SK-N-SH treated with all-trans-retinoic acid at 6 μM for 48 hours (cell line): ENCODE data around the gene HGS.
A peak's percentile ranks its signal among the peaks of the same experiment; 100 is the strongest.

Experiments
- ATAC-seq: fragments of 200-7000 bp; cut with Tn5 transposase; 3 replicates; pipeline ENCODE4 v1.9.1; 2020; ENCODE audit warnings: mild to moderate bottlenecking, moderate library complexity
- ARNTL ChIP-seq: fragments of 450-650 bp; formaldehyde crosslinking; IDR thresholded peaks from 2 replicates; pipeline ENCODE4 v1.5.0; 2020; ENCODE audit warnings: low read depth, mild to moderate bottlenecking, moderate library complexity, borderline replicate concordance
- BACH2 ChIP-seq: fragments of 250-450 bp; sonication (Bioruptor Pico); IDR thresholded peaks from 2 replicates; pipeline ENCODE4 v1.9.0; 2021; ENCODE audit warnings: mild to moderate bottlenecking, borderline replicate concordance
- CSDC2 ChIP-seq: fragments of 250-450 bp; sonication (Bioruptor Pico); IDR thresholded peaks from 2 replicates; pipeline ENCODE4 v1.5.0; 2020; ENCODE audit warnings: mild to moderate bottlenecking, moderate library complexity
- ESRRG ChIP-seq: fragments of 250-450 bp; sonication (Bioruptor Pico); IDR thresholded peaks from 2 replicates; pipeline ENCODE4 v1.6.1; 2021; ENCODE audit warnings: mild to moderate bottlenecking
- ISL1 ChIP-seq: fragments of 250-450 bp; sonication (Bioruptor Pico); IDR thresholded peaks from 2 replicates; pipeline ENCODE4 v2.1.2; 2022; ENCODE audit warnings: mild to moderate bottlenecking, moderate library complexity
- OSR1 ChIP-seq: fragments of 250-450 bp; sonication (Bioruptor Pico); IDR thresholded peaks from 2 replicates; pipeline ENCODE4 v1.8.0; 2022; ENCODE audit warnings: moderate library complexity, mild to moderate bottlenecking, inconsistent platforms
- PPARA ChIP-seq: fragments of 250-450 bp; sonication (Bioruptor Pico); IDR thresholded peaks from 2 replicates; pipeline ENCODE4 v1.5.0; 2020; ENCODE audit warnings: mild to moderate bottlenecking, borderline replicate concordance
- SNAI2 ChIP-seq: fragments of 250-450 bp; sonication (Bioruptor Pico); IDR thresholded peaks from 2 replicates; pipeline ENCODE4 v1.5.0; 2020; ENCODE audit warnings: mild to moderate bottlenecking, moderate library complexity
- TCF4 ChIP-seq: fragments of 250-450 bp; sonication (Bioruptor Pico); IDR thresholded peaks from 2 replicates; pipeline ENCODE4 v1.8.0; 2021; ENCODE audit warnings: mild to moderate bottlenecking, moderate library complexity, borderline replicate concordance
- TOX ChIP-seq: fragments of 250-450 bp; sonication (Bioruptor Pico); IDR thresholded peaks from 2 replicates; pipeline ENCODE4 v1.8.0; 2021; ENCODE audit warnings: mild to moderate bottlenecking, moderate library complexity, borderline replicate concordance
- TSHZ2 ChIP-seq: fragments of 250-450 bp; sonication (Bioruptor Pico); IDR thresholded peaks from 2 replicates; pipeline ENCODE4 v1.5.0; 2020; ENCODE audit warnings: mild to moderate bottlenecking, moderate library complexity
- ZC3H10 ChIP-seq: fragments of 250-450 bp; sonication (Bioruptor Pico); IDR thresholded peaks from 2 replicates; pipeline ENCODE4 v1.5.1; 2021; ENCODE audit warnings: mild to moderate bottlenecking, moderate library complexity
- ZFP3 ChIP-seq: fragments of 250-450 bp; sonication (Bioruptor Pico); IDR thresholded peaks from 2 replicates; pipeline ENCODE4 v1.5.0; 2020; ENCODE audit warnings: mild to moderate bottlenecking, moderate library complexity
- ZNF565 ChIP-seq: fragments of 450-650 bp; formaldehyde crosslinking; conservative IDR thresholded peaks from 2 replicates; pipeline ENCODE4 v1.5.0; 2020; ENCODE audit warnings: low read depth, mild to moderate bottlenecking, moderate library complexity
- ZNF70 ChIP-seq: fragments of 450-650 bp; formaldehyde crosslinking; IDR thresholded peaks from 2 replicates; pipeline ENCODE4 v1.5.0; 2020; ENCODE audit warnings: mild to moderate bottlenecking, moderate library complexity
- ZNF8 ChIP-seq: fragments of 450-650 bp; formaldehyde crosslinking; IDR thresholded peaks from 2 replicates; pipeline ENCODE4 v1.5.0; 2020; ENCODE audit warnings: mild to moderate bottlenecking, moderate library complexity
- TF ChIP-seq, protein P1 (sequence below): fragments of 250-450 bp; sonication (Bioruptor Pico); IDR thresholded peaks from 2 replicates; pipeline ENCODE4 v1.5.1; 2021; ENCODE audit warnings: mild to moderate bottlenecking, moderate library complexity
- TF ChIP-seq, protein P2 (sequence below): fragments of 250-450 bp; sonication (Bioruptor Pico); IDR thresholded peaks from 2 replicates; pipeline ENCODE4 v1.5.1; 2020; ENCODE audit warnings: low read depth, mild to moderate bottlenecking, moderate library complexity

Gene HGS

GRCh38 chr17:81741594-81742452 is 58.0 kb downstream of the HGS start:
- TF ChIP-seq ISL1 (no peak), CSDC2 (CRISPR knock-in tag) (no peak), ZNF70 (CRISPR knock-in tag) (no peak), PPARA (CRISPR knock-in tag) (no peak), TOX (no peak), ZNF8 (CRISPR knock-in tag) (no peak), ARNTL (CRISPR knock-in tag) (no peak), OSR1 (CRISPR knock-in tag) (no peak), TCF4 (no peak), TSHZ2 (no peak), ZFP3 (no peak), SNAI2 (CRISPR knock-in tag) (no peak), ZC3H10 (CRISPR knock-in tag) (no peak), BACH2 (CRISPR knock-in tag) (no peak), ZNF565 (CRISPR knock-in tag) (no peak), ESRRG (CRISPR knock-in tag) (no peak)
- TF ChIP-seq, protein P1, sequence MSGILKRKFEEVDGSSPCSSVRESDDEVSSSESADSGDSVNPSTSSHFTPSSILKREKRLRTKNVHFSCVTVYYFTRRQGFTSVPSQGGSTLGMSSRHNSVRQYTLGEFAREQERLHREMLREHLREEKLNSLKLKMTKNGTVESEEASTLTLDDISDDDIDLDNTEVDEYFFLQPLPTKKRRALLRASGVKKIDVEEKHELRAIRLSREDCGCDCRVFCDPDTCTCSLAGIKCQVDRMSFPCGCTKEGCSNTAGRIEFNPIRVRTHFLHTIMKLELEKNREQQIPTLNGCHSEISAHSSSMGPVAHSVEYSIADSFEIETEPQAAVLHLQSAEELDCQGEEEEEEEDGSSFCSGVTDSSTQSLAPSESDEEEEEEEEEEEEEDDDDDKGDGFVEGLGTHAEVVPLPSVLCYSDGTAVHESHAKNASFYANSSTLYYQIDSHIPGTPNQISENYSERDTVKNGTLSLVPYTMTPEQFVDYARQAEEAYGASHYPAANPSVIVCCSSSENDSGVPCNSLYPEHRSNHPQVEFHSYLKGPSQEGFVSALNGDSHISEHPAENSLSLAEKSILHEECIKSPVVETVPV (CRISPR knock-in tag): no peak
- TF ChIP-seq, protein P2, sequence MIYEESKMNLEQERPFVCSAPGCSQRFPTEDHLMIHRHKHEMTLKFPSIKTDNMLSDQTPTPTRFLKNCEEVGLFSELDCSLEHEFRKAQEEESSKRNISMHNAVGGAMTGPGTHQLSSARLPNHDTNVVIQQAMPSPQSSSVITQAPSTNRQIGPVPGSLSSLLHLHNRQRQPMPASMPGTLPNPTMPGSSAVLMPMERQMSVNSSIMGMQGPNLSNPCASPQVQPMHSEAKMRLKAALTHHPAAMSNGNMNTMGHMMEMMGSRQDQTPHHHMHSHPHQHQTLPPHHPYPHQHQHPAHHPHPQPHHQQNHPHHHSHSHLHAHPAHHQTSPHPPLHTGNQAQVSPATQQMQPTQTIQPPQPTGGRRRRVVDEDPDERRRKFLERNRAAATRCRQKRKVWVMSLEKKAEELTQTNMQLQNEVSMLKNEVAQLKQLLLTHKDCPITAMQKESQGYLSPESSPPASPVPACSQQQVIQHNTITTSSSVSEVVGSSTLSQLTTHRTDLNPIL (CRISPR knock-in tag): no peak
- peak; percentile 65 for ATAC-seq
